Astrocyte of the cerebellum (primary cell): ENCODE measurements around the gene GRK4.

Source experiments
- DNase-seq: peaks from one replicate; pipeline ENCODE4 v3.0.0-alpha.2; 2011; ENCODE audit warnings: low read depth
- H3K4me3 ChIP-seq: 2 replicates; pipeline ENCODE4 v1.5.1; 2011; ENCODE audit warnings: mild to moderate bottlenecking, low read depth, low read length, moderate library complexity
- CTCF ChIP-seq: IDR thresholded peaks from 2 replicates; pipeline ENCODE4 v1.5.1; 2012; ENCODE audit warnings: low read length, low read depth, moderate library complexity, mild to moderate bottlenecking; ENCODE audit errors: missing control alignments
- in situ Hi-C: cut with HindIII; loops from 2 replicates; pipeline ENCODE4 v1.10.0; 2017; ENCODE audit warnings: low sequenced_read_pairs

The GRK4 gene

DNA sequence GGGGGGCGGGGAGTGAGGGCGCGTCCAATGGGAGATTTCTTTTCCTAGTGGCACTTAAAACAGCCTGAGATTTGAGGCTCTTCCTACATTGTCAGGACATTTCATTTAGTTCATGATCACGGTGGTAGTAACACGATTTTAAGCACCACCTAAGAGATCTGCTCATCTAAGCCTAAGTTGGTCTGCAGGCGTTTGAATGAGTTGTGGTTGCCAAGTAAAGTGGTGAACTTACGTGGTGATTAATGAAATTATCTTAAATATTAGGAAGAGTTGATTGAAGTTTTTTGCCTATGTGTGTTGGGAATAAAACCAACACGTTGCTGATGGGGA lies 112.2 kb downstream of the GRK4 start:
- no peak for DNase-seq
- TF ChIP-seq CTCF, result no peak
- in situ Hi-C loops, result no loop called here
- H3K4me3 ChIP-seq, result peak overlapping the region; percentile 58

GRCh38 chr4:3077796-3078195 lies 114.4 kb downstream of the GRK4 start:
- in situ Hi-C loops, result no loop called here
- no peak overlapping the region for H3K4me3 ChIP-seq
- no peak for TF ChIP-seq CTCF
- no peak for DNase-seq

DNA sequence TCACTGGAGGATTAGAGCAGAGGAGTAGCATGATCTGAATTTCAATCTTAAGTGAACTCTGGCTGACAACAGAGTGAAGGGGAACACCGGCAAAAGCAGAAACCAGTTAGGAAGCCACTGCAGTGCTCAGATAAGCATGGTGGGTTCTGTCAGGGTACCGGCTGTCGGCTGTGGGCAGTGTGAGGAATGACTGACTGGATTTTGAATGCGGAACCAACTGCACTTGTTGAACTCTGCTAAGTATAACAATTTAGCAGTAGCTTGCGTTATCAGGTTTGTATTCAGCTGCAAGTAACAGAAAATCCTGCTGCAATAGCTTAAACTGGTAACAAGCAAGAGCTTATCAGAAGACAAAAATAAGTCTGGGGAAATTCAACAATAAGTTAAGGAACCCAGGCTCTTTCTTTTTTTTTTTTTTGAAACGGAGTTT lies 116.3 kb downstream of the GRK4 start:
- in situ Hi-C loops, result no loop called here
- no peak overlapping the region for H3K4me3 ChIP-seq
- DNase-seq, result no peak
- no peak for TF ChIP-seq CTCF

DNA sequence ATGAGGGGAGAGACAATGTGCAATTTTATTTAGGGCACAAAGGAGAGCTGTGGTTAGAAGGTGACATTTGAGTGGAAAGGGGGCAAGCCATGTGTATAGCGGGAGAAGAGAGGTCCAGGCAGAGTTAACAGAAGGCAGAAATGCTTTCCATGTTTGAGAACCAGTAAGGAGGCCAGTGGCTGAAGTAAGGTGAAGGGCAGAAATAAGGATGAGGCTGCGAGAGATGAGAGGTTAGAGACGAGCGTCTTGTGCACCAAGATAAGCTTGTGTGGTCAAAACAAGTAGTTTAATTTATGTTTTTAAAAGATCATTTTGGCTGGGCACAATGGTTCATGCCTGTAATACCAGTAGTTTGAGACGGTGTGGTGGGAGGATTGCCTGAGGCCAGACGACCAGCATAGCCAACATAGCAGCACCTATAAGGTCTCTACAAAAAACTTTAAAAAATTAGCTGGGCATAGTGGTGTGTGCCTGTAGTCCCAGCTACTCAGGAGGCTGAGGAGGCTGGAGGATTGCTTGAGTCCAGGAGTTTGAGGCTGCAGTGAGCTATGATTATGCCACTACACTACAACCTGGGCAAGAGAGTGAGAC lies 119.6 kb downstream of the GRK4 start:
- in situ Hi-C loops, result no loop called here
- no peak for TF ChIP-seq CTCF
- DNase-seq, result no peak
- H3K4me3 ChIP-seq, result no peak overlapping the region

DNA sequence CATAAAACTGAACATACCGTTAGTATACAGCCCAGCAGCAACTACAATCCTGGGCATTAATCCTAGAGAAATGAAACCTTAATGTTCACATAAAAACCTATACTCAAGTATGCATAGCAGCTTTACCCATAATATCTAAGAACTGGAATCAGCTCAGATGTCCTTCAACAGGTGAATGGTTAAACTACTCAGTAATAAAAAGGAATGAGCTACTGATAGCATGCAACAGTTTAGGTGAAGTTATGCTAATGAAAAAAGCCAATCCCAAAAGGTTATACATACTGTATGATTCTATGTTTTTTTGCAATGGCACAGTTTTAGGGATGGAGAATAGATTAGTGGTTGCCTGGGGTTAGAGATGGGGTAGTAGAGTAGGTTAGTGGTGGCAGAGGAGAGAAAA lies 120.4 kb downstream of the GRK4 start:
- no peak for DNase-seq
- TF ChIP-seq CTCF, result no peak
- in situ Hi-C loops, result no loop called here
- no peak overlapping the region for H3K4me3 ChIP-seq

GRCh38 chr4:3085948-3086670 lies 122.7 kb downstream of the GRK4 start:
- no peak overlapping the region for H3K4me3 ChIP-seq
- in situ Hi-C loops, result no loop called here
- no peak for DNase-seq
- no peak for TF ChIP-seq CTCF
